ENCODE data around the gene RNF20.
"Not testable (repeated sequence)": the region's sequence is repeated elsewhere in the genome, so short reads cannot be mapped to it uniquely, and the experiment has no call there.

Gene RNF20, protein sequence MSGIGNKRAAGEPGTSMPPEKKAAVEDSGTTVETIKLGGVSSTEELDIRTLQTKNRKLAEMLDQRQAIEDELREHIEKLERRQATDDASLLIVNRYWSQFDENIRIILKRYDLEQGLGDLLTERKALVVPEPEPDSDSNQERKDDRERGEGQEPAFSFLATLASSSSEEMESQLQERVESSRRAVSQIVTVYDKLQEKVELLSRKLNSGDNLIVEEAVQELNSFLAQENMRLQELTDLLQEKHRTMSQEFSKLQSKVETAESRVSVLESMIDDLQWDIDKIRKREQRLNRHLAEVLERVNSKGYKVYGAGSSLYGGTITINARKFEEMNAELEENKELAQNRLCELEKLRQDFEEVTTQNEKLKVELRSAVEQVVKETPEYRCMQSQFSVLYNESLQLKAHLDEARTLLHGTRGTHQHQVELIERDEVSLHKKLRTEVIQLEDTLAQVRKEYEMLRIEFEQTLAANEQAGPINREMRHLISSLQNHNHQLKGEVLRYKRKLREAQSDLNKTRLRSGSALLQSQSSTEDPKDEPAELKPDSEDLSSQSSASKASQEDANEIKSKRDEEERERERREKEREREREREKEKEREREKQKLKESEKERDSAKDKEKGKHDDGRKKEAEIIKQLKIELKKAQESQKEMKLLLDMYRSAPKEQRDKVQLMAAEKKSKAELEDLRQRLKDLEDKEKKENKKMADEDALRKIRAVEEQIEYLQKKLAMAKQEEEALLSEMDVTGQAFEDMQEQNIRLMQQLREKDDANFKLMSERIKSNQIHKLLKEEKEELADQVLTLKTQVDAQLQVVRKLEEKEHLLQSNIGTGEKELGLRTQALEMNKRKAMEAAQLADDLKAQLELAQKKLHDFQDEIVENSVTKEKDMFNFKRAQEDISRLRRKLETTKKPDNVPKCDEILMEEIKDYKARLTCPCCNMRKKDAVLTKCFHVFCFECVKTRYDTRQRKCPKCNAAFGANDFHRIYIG

DNA sequence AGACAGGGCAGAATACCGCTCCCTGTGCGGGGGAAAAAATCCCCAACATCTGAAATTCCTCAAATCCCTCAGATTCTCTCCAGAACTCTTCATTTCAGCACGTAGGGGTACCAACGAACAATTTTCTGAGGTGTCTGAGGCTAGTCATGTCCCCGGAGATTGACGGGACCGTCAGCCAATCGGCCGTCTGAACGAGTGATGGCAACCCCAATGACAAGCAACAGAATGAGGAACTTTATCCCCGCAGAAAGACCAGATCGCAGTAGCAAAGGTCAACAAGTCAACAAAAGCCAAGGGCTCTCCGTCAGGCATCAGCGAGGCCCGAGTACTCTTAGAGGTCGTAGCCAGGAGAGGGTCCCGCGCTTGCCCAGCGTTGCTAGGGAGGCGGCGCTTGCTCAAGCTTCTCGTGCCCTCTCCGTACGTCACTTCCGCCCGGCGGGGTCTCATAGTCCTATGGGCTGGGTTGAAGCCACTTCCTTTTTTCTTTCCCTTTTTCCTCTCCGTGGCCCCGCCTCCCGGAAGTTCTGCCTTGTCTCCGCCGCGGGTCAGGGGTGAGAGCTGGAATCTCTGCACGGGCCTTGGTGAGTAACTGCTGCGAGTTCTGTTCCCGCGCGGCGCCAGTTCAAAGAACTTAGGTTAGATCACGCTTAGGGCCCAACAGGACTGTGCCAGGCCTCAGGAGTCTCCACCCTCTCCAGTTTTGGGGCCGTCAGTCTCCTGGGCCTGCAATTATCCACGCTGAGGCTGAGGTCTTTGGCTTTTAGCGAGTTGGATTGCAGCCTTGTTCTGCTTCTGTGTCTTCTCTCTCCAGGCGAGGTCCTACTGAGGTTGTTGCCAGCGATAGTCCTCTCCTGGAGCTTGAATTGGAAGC lies at the start of gene RNF20:
TSS of gene RNF20 (plus strand) at position 520 of the 871 bp plus-strand sequence. CDS start 1,571 bp downstream, outside the sequence.
- in situ Hi-C loops (cut with MboI; ENCODE audit: low sequenced_read_pairs), result no loop called here

DNA sequence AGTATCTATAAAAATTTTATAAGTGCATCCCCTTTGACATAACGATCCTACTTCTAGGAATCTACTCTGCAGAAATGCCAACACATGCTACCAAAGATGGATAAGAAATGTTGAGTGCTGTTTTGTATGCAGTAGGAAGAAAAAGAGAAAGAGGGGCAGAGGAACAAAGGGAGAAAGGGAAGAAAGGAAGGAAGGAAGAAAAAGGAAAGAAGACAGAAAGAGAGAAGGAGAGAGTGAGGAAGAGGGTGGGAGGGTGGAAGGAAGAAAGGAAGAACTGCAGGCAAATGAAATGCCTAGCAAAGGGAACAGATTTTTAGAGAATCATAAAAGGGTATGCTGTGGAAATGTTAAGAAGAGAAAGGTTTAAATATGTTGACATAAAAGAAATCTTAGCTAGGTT lies 49.6 kb upstream of the RNF20 start:
- in situ Hi-C loops (cut with MboI; ENCODE audit: low sequenced_read_pairs), result no loop called here

DNA sequence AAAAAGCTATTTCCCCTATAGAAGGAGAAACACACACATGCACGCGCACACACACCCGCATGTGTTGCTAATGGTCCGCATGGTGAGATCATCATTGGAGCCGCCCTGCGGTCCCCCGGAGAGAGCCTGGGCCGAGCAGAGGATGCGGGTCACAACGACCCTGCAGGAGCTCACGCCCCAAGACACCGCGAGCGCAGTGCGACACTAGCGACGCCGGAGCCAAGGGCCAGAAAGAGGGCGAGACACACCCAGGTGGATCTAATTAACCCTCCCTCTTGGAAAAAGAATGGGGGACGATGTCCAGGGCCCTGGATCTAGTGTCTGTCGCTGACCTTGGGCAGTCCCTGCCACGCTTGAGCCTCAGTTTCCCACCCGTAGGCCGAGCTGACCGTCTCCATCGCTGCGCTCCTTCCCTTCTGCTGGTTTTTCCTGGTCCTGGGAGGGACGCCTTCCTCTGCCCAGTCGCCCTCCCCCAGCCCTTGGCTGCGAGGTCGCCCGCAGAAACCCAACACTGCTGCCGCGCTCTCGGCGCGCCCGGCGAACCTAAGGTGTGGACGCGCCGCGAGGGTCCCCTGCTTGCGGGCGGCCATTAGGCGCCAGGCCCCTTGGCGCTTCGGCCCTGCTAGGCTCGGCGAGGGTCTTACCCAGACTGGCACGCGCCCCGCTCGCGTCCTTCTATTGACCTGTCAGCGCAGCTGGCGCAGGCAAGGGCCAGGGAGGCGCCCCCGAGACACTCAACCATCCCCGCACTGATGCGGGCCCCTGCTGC lies 47.5 kb upstream of the RNF20 start:
- in situ Hi-C loops (cut with MboI; ENCODE audit: low sequenced_read_pairs), result no loop called here

DNA sequence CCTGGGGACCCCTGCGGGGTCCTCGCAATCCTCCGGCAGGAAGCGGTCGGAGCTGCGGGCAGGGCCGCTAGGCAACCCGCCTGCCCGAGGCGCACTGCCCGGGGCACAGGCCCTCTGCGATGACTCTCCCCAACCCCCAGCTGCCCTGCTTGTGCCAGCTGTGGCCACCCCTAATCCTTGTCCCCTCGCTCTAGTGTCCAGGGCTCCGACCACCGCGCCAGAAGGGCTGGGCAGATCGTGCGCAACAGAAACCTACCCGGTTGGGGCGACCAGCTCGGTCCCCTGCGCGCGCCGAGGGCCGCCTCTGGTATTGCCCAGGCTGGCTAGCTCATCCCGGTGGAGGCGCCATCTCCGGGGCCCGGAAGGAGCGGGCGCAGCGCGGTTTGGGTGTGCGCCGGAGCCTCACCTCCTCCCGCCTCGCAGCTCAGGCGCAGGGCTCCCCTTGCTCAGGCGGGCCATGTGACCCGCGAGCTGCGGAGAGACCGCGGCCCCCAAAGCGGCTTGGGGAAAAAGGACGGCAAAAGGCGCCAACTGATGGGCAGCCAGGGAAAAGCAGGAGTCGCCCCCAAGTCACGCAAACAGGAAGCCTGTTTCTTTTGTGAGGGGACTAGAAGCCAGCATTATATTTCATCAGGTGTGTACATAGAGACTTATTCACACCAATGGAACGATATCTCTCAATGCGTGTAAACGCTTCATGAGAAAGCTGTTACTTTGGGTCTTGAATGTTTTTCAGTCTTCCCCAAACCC lies 46.8 kb upstream of the RNF20 start:
- in situ Hi-C loops (cut with MboI; ENCODE audit: low sequenced_read_pairs), result no loop called here

DNA sequence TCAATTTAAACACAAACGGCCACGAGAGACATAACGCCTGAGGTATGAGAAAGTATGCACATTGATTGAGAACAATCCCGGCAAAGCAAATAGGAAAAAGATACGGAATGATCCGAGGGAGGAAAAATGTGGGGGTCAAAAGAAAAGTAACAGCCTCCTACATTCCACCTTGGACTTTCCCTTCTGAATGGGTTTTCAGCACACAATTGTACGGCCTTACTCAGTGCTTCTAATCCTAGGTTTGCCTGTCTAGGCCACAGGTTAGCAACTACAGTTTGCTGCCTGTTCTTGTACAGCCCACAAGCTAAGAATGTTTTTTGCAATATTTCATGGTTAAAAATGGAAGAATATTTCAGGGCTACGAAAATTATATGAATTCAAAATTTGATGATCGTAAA lies 46.2 kb upstream of the RNF20 start:
- in situ Hi-C loops (cut with MboI; ENCODE audit: low sequenced_read_pairs), result no loop called here

DNA sequence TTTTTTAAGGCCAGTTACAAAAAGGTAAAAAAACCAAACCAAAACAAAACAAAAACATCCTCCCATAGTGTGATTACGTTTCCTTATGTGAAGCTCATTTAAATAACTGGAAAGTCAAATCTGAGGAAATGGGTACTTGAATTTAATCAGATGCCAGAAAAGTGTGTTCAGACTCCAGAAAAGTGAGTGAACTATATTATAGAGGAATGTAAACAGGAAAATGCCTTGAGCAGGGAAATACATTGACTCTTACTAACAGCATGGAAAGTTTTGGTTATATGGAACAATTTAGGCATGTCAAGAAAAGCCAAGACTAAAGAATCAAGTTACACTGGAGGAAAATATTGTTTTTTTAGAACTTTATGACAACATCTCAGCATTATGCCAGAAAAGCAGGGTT lies 37.8 kb upstream of the RNF20 start:
- in situ Hi-C loops (cut with MboI; ENCODE audit: low sequenced_read_pairs), result no loop called here

DNA sequence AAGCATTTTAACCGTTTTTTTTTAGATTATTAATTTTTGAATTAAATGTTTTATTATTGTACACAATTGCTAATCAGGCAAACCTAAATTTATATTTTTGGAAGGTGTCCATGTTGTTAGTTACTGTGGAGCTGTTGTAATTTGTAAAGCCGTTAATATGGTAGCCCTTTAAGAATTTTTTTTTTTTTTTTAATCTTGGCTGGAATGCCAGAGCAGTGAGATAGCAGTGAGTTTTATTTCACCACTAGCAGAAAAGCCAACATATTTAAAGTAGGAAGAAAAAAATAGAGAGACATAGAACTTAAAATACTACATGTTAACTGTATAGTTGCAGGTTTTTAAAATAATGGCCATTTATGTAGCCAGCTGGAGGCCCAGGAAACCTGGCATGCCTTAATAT lies 35.3 kb upstream of the RNF20 start:
- in situ Hi-C loops (cut with MboI; ENCODE audit: low sequenced_read_pairs), result no loop called here

DNA sequence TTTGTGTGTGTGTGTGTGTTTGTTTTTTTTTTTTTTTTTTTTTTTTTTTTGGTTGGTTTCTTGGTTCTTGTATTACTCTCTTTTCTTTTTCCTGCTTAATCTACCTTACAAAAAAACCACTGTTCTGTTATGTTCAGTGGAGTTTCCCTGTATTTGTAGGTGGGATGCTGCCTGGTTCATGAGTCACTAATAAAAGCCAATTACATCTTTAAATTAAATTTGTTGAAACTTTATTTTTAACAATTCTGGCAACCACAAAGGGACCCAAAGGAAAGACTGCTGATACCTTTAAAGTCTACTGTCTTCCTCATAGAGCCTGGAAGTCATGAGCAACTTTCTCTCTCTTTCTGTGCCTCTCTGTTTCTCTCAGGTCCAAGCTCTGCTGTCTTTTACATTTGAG lies 29.5 kb upstream of the RNF20 start:
- in situ Hi-C loops (cut with MboI; ENCODE audit: low sequenced_read_pairs), result no loop called here

DNA sequence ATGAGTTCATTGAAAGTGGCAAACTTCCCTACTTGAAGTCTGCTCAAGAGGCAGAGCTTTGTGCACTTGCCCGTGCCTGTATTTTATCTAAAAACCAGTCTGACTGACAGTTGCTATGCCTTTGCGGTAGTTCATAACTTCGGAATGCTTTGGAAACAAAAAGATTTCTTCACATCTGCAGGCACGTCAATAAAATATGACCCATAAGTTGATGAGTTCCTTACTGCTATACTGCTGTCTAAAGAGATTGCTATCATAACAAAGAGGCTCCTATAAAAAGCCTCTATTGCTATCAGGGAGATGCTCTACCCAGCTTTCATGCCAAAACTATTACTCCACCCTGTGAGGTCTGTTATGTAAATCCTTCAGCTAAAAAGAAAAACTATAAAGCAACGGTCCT lies 25.4 kb upstream of the RNF20 start:
- in situ Hi-C loops (cut with MboI; ENCODE audit: low sequenced_read_pairs), result no loop called here

DNA sequence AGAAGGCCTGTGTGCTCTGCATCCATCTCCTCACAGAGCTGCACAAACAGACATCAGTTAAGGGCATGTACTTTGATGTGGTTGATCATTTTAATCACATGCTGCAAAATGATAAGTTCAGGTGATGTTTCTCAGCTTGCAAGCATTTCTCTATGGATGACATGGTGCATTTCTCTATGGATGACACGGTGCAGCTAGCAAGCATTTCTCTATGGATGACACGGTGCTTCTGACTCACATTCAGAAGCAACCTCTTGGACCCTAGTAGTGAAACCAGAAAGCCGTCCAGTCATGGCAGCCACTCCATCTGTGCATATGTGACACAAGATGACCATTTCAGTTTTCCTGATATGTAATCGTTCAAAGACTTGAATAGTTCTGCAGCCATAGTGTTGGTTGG lies 24.1 kb upstream of the RNF20 start:
- in situ Hi-C loops (cut with MboI; ENCODE audit: low sequenced_read_pairs), result no loop called here

DNA sequence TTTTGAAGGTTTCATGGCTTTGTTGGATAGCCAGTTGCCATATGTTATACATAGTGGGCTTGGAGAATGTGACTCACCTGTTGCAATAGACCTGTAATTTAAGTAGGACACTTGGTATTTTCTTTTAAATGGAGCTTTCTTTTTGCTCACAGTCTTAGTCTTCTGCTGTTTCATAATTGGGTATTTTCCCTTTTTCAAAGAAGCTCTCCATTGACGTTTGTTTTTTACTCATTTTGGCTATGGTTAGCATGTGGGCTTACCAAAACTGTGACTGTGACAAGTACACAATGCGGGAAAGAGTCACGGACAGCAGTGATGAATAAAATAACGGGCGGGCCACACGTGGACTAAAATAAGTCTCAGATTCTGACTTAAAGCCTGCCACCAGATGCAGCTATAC lies 23.2 kb upstream of the RNF20 start:
- in situ Hi-C loops (cut with MboI; ENCODE audit: low sequenced_read_pairs), result no loop called here

DNA sequence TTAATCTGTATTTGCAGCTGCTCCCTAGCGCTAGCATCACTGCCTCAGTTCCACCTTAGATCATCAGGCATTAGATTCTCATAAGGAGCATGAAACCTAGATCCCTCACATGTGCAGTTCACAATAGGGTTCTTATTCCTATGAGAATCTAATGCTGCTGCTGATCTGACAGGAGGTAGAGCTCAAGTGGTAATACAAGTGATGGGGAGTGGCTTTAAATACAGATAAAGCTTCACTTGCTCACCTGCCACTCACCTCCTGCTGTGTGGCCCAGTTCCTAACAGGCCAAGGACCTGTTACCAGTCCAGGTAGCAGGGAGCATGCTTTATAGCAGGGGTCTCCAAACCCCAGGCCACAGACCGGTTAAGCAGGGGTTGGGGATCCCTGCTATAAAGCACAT lies 22.6 kb upstream of the RNF20 start:
- in situ Hi-C loops (cut with MboI; ENCODE audit: low sequenced_read_pairs), result no loop called here

DNA sequence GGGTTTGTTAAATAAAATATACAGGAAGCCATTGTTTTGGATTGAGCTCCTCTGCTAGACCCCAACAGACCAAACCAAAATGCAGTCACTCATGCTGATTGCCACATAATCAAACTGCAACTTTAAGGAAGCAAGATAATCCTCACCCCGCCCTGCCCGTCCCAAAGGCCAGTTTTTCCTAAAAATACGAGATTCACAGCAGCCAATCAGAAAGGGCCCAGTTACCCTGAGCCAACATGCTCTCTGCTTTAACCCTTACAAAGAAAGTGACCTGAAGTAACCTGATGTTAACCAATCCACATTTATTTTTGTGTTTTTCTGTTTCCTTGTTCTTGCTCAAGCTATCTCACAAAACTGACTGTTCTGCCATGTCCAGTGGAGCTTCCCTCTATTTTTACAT lies 21.5 kb upstream of the RNF20 start:
- in situ Hi-C loops (cut with MboI; ENCODE audit: low sequenced_read_pairs), result no loop called here

DNA sequence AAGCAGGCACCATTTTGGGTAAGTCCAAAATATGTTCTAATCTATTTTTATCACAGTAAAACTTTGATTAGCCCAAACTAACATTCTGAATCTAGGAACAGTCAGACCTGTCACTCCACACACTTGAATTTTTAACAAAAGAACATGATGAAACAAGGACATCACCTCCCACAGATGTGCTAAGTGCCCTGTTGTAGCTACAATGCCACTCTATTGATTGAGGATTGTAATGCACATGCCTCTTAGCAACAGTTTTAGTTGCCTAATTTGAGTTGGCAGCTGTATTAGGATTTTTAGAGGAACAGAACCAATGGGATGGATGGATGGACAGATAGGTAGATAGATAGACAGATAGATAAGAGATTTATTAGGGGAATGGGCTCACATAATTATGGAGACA lies 20.3 kb upstream of the RNF20 start:
- in situ Hi-C loops (cut with MboI; ENCODE audit: low sequenced_read_pairs), result no loop called here

DNA sequence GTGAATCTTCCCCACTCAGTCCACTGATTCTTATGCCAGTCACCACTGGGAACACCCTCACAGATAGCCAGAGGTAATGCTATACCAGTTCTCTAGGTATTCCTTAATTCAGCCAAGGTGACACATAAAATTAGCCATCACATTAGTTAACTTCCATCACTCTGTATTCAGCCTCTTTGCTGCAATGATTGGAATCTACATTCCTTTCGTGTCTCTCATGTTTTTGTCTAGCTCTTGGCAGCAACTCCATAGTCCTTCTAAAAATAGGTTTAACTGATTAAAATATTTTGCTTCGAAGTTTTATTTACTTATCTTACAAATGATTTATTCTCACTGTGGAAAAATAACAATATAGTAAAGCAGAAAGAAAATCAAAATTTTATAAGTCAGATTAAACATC lies 19.6 kb upstream of the RNF20 start:
- in situ Hi-C loops (cut with MboI; ENCODE audit: low sequenced_read_pairs), result no loop called here

DNA sequence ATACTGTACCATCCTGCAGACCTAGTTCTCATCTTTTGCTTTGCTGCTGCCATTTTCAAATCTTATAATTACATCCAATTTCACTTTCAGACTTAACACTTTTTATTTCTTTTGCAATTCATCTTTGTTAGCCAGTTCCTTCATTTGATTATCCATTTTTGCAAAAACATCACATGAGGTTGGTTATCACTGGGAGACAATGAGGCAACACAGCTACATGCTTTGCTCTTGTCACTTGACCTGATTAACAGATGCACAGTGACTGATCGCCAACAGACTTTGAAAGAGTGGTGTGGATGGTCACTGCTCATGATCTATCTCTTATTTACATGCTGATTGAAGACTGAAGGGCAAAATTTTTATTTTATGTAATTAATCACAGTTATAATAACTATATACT lies 17.0 kb upstream of the RNF20 start:
- in situ Hi-C loops (cut with MboI; ENCODE audit: low sequenced_read_pairs), result no loop called here

DNA sequence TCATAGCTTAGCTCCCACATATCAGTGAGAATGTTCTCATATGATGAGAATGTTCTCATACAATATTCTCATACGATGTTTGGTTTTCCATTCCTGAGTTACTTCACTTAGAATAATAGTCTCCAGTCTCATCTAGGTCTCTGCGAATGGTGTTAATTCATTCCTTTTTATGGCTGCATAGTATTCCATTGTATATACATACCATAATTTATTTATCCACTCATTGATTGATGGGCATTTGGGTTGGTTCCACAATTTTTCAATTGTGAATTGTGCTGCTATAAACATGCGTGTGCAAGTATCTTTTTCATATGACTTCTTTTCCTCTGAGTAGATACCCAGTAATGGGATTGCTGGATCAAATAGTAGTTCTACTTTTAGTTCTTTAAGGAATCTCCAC lies 15.2 kb upstream of the RNF20 start:
- in situ Hi-C loops (cut with MboI; ENCODE audit: low sequenced_read_pairs), result not testable (repeated sequence)

DNA sequence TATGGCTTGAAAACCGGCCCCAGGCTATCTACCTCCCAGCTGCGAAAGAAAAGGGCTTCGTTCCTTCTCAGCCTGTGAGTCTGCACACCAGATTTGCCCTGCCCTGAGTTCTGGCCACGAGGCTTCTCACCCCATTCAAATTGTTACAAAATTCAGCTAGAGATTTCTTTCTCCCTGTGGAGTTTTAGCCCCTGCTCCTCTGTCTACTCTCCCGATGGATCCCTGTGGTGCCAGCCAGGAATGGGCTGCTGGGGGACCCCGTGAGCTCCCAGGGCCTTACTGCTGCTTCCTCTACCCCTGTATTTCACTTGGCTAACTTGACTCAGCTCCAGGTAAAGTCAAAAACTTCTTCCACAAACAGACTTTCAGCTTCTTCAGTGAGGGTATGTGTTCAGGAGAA lies 9.3 kb upstream of the RNF20 start:
- in situ Hi-C loops (cut with MboI; ENCODE audit: low sequenced_read_pairs), result no loop called here

DNA sequence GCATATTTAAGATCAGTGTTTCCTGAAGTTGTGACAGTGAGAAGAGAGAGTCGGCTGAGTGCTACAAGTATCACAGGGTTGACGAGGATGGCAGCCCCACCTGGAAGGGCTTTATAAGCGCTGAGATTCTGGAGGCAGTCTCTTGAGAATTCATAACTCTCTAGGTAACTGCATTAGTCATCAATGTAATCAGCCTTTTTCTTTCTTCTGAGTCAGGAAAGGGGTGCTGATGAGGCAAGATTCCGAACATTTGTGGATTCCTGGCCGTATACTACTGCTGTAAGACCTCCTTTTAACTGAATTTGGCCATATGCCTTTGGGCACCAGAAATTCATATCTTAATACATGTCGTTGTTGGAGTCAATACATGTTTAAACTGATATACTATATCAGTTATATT lies 6.6 kb upstream of the RNF20 start:
- in situ Hi-C loops (cut with MboI; ENCODE audit: low sequenced_read_pairs), result no loop called here

DNA sequence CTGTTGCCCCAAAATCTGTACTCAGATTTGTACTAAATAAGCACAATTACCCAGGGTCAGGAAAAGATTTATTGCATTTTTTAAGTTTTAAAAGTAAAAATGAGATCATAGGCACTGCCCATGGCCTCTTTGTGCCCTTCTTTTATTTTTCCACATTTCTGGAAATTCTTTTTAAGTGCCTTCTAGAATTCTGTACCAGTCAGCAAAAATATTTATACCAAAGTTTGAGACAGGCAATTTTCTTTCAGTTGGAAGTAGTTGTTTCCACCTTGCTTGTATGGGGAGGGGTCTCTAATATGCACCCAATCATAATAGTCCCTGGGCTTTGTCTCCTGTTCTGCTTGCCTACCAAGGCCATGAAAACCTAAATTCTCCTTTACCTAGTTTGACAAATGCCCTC lies 5.6 kb upstream of the RNF20 start:
- in situ Hi-C loops (cut with MboI; ENCODE audit: low sequenced_read_pairs), result no loop called here
